Lung (tissue), 12 donors: ENCODE measurements around the gene VPS39. TPM values are rescaled to one million over a fixed set of nuclear protein-coding genes. Genes with fewer than 3 reads are reported as not detected.

Experiments
- ATAC-seq: fragments of 200-7000 bp; cut with Tn5 transposase; one replicate; pipeline ENCODE4 v1.9.1; 2020; ENCODE audit warnings: moderate number of reproducible peaks; ENCODE audit not compliant: insufficient read depth, low FRiP score
- DNase-seq, 3 donors: peaks; one replicate each; pipeline ENCODE4 v3.0.0-alpha.2; 2013 to 2017
- H3K27ac ChIP-seq, 2 donors: one replicate each; pipeline ENCODE4 v1.5.1; 2013; ENCODE audit warnings: mild to moderate bottlenecking in 2 of 2, moderate library complexity in 2 of 2, control low read depth in 1 of 2, inconsistent platforms in 1 of 2, low read depth in 1 of 2, low read length in 1 of 2
- H3K27me3 ChIP-seq, 3 donors: one replicate each; pipeline ENCODE4 v1.5.1; 2013; ENCODE audit warnings: low read length in 2 of 3; ENCODE audit not compliant: control insufficient read depth in 3 of 3, insufficient read depth in 3 of 3
- H3K36me3 ChIP-seq, 4 donors: one replicate each; pipeline ENCODE4 v1.5.1; 2013; ENCODE audit warnings: low read length in 4 of 4, mild to moderate bottlenecking in 1 of 4, moderate library complexity in 1 of 4; ENCODE audit not compliant: control insufficient read depth in 4 of 4, insufficient read depth in 4 of 4
- H3K4me1 ChIP-seq, 5 donors: one replicate each; pipeline ENCODE4 v1.5.1; 2013; ENCODE audit warnings: low read length in 5 of 5, mild to moderate bottlenecking in 2 of 5, moderate library complexity in 1 of 5; ENCODE audit not compliant: control insufficient read depth in 5 of 5, insufficient read depth in 5 of 5
- H3K4me3 ChIP-seq: one replicate; pipeline ENCODE4 v1.5.1; 2013; ENCODE audit warnings: mild to moderate bottlenecking, control low read depth, moderate library complexity
- H3K9ac ChIP-seq, 2 donors: one replicate each; pipeline ENCODE4 v1.5.1; 2013; ENCODE audit warnings: low read length in 2 of 2, control low read depth in 1 of 2; ENCODE audit not compliant: insufficient read depth in 1 of 2
- H3K9me3 ChIP-seq, 4 donors: one replicate each; pipeline ENCODE4 v1.5.1; 2013; ENCODE audit warnings: low read length in 3 of 4, mild to moderate bottlenecking in 1 of 4, moderate library complexity in 1 of 4; ENCODE audit not compliant: control insufficient read depth in 4 of 4, insufficient read depth in 3 of 4
- WGBS, 2 donors: extraction: QIAGEN DNeasy Blood & Tissue Kit; methylation state at CpG; one replicate each; pipeline ENCODE4 v1.1.7; 2013; 5-methylcytosine and 5-hydroxymethylcytosine counted together
- polyA plus RNA-seq, 2 donors: library from polyadenylated mRNA; stranded (reverse); fragments of 200-250 nt; gene quantifications; one replicate each; pipeline ENCODE4 v1.2.1, GENCODE V29; 2013
- total RNA-seq, 2 donors: library from RNA; depleted of rRNA in 1 of 2; stranded (reverse); fragments of >200 nt in 1 of 2; gene quantifications; one replicate each; pipeline ENCODE4 v1.2.1, GENCODE V29; 2014 to 2021
- TF ChIP-seq, protein P1 (sequence below): IDR thresholded peaks from 2 replicates; pipeline ENCODE4 v1.5.1; 2012; ENCODE audit warnings: mild to moderate bottlenecking; ENCODE audit errors: control extremely low read depth, extremely low read depth
- donor health status: control.
- donor health status: control.
- donor health status: Bipolar disorder and iron deficiency.
- donor health status: healthy.
- donor health status: DM: yes; HTN: yes; CAD: no.

VPS39 gene
- total and polyA plus RNA-seq, 4 donors = 29.4 to 99.1 (median 51.5) TPM

GRCh38 chr15:42199126-42199525 lies 9.0 kb downstream of the VPS39 start:
- Histone ChIP-seq H3K9me3 (no peaks in the 10 kb centered on the region), H3K27me3 (no peaks in the 10 kb centered on the region), H3K4me1 (peaks cover 0 to 2% (median 0%) of the 10 kb centered on the region in 5 donors), H3K36me3 (peaks cover 6 to 24% (median 10%) of the 10 kb centered on the region in 4 donors), H3K27ac (no peak overlapping the region), H3K4me3 (no peak overlapping the region), H3K9ac (no peak overlapping the region)
- TF ChIP-seq, protein P1, sequence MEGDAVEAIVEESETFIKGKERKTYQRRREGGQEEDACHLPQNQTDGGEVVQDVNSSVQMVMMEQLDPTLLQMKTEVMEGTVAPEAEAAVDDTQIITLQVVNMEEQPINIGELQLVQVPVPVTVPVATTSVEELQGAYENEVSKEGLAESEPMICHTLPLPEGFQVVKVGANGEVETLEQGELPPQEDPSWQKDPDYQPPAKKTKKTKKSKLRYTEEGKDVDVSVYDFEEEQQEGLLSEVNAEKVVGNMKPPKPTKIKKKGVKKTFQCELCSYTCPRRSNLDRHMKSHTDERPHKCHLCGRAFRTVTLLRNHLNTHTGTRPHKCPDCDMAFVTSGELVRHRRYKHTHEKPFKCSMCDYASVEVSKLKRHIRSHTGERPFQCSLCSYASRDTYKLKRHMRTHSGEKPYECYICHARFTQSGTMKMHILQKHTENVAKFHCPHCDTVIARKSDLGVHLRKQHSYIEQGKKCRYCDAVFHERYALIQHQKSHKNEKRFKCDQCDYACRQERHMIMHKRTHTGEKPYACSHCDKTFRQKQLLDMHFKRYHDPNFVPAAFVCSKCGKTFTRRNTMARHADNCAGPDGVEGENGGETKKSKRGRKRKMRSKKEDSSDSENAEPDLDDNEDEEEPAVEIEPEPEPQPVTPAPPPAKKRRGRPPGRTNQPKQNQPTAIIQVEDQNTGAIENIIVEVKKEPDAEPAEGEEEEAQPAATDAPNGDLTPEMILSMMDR = no peak
- DNase-seq (no peak), ATAC-seq (no peak)
- 94 to 98% methylated on average over 5 of the region's 5 CpGs for WGBS, 2 donors

- H3K4me3 ChIP-seq = no peak overlapping the region
- peaks cover 0 to 2% (median 0%) of the 10 kb centered on the region in 5 donors for H3K4me1 ChIP-seq
- H3K36me3 ChIP-seq = peaks cover 6 to 24% (median 10%) of the 10 kb centered on the region in 4 donors
- 100% methylated on average over 1 of the region's 1 CpG for WGBS, 2 donors
- H3K9me3 ChIP-seq = no peaks in the 10 kb centered on the region
- H3K27me3 ChIP-seq = no peaks in the 10 kb centered on the region
- no peak overlapping the region for H3K9ac ChIP-seq
- ATAC-seq (no peak), DNase-seq (no peak)
- TF ChIP-seq, protein P1 = no peak
- H3K27ac ChIP-seq = no peak overlapping the region
Measured at GRCh38 chr15:42198516-42198915, 9.6 kb downstream of the VPS39 start.

DNA sequence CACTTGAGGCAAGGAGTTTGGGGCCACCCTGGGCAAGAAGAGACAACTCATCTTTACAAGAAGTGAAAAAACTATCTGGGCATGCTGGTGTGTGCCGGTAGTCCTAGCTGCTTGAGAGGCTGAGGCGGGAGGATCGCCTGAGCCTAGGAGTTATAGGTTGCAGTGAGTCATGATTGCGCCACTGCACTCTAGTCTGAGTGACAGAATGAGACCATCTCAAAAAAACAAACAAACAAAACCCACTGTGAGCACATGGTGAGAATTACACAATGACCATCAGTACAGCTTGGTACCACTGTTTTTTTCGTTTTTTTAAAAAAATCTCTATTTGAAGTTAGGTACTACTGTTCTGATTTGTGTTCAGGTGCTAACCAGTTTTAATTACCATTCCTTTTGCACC lies 13.6 kb downstream of the VPS39 start:
- no peak for ATAC-seq
- no peak overlapping the region for H3K9ac ChIP-seq
- 73 to 74% methylated on average over 5 of the region's 5 CpGs for WGBS, 2 donors

More for the DNA sequence above, 13.6 kb downstream of the VPS39 start:
- Histone ChIP-seq H3K4me3 (no peak overlapping the region), H3K9me3 (no peaks in the 10 kb centered on the region), H3K27me3 (no peaks in the 10 kb centered on the region), H3K27ac (no peak overlapping the region), H3K4me1 (peaks cover 0 to 2% (median 0%) of the 10 kb centered on the region in 5 donors), H3K36me3 (peaks cover 11 to 32% (median 22%) of the 10 kb centered on the region in 4 donors)
- TF ChIP-seq, protein P1 = no peak
- no peak for DNase-seq
